GM10248 (cell line): Measurements from ENCODE around the gene NTSR1.

Experiments used
- CTCF ChIA-PET: fragments of 300-600 bp; sonication (Branson Sonifier 250); formaldehyde crosslinking; extraction: SDS; loops from one replicate; lab custom pipeline; 2021; ENCODE audit warnings: antibody characterized with exemption; lab: Yijun Ruan, JAX
- POLR2A ChIA-PET: fragments of 350-650 bp; sonication (Branson Sonifier 250); formaldehyde crosslinking; extraction: SDS; loops from one replicate; lab custom pipeline; 2020; ENCODE audit warnings: antibody characterized with exemption; lab: Yijun Ruan, JAX
- DNase-seq: peaks from one replicate; pipeline ENCODE4 v3.0.0; 2012; ENCODE audit errors: extremely low spot score
- TF ChIP-seq, protein P1 (sequence below): IDR thresholded peaks from 2 replicates; pipeline ENCODE4 v1.5.1; 2012; ENCODE audit warnings: mild to moderate bottlenecking, low read depth; ENCODE audit errors: extremely low read depth, missing control alignments, control extremely low read depth

Gene NTSR1

DNA sequence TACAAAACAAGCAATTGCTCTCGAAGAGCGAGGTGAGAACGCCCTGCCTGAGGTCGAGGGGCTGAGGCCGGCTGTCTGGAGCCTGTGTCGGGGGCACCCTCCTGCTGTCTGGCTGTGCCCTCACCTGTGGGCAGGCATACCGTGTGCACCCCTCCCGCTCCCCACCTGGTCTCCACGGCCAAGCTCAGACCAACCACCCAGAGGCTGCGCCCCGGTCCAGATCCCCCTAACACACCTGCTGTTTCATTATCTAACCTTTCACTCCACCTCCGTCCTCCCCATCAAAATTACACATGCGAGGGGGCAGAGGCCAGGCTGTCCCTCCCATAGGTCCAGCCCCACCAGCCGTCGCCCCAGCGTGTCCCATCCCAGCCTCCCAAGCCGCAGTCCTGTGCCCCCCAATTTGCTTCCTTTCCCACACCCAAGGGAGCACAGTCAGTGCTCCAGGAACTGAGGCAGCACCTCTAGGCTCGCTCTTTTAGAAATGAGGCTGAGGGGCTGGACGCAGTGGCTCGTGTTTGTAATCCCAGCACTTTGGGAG is 35.2 kb downstream of the NTSR1 start:
- no peak for DNase-seq
- TF ChIP-seq, protein P1, sequence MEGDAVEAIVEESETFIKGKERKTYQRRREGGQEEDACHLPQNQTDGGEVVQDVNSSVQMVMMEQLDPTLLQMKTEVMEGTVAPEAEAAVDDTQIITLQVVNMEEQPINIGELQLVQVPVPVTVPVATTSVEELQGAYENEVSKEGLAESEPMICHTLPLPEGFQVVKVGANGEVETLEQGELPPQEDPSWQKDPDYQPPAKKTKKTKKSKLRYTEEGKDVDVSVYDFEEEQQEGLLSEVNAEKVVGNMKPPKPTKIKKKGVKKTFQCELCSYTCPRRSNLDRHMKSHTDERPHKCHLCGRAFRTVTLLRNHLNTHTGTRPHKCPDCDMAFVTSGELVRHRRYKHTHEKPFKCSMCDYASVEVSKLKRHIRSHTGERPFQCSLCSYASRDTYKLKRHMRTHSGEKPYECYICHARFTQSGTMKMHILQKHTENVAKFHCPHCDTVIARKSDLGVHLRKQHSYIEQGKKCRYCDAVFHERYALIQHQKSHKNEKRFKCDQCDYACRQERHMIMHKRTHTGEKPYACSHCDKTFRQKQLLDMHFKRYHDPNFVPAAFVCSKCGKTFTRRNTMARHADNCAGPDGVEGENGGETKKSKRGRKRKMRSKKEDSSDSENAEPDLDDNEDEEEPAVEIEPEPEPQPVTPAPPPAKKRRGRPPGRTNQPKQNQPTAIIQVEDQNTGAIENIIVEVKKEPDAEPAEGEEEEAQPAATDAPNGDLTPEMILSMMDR = no peak
- ChIA-PET CTCF (interaction anchor here (1.3 kb wide), 1 partner anchor 8 kb away, joined by 3 read pairs; no protein-coding TSS in a partner anchor), POLR2A (no interaction called here)

GRCh38 chr20:62744741-62745191 is 36.1 kb downstream of the NTSR1 start:
- no peak for DNase-seq
- ChIA-PET POLR2A (interaction anchor here (0.5 kb wide), 1 partner anchor 286 kb away, joined by 4 read pairs; no protein-coding TSS in a partner anchor), CTCF (interaction anchor here (1.3 kb wide), 1 partner anchor 9 kb away, joined by 3 read pairs; no protein-coding TSS in a partner anchor)
- TF ChIP-seq, protein P1 = no peak

DNA sequence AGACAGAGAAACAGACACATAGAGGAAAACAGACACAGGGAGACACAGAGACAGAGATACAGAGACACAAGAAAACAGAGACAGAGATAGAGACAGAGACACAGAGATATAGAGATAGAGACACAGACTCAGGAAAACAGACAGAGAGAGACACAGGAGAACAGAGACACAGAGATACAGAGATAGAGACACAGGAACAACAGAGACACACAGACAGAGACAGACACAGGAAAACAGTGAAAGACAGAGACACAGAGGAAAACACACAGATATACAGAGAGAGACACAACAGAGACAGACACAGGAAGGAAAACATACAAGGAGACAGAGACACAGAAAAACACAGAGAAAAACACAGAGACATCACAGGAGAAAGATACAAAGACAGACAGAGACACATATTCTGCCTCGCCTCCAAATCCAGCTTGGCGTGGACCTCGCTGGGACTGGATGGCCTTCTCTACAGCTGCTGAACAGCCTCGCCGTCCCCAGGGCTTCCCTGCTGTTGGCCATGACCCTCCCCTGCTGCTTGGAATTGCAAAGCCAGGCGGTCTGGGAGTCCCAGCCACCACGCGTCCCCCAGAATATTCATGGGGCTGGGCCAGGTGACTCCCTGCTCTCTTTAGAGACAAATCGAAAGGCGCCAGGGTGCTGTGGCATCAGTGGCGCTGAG is 36.8 kb downstream of the NTSR1 start:
- POLR2A ChIA-PET = no interaction called here
- CTCF ChIA-PET = interaction anchor here (1.2 to 1.3 kb wide), 2 partner anchors 9 to 46 kb away, joined by 3 to 5 read pairs; no protein-coding TSS in a partner anchor
- no peak for DNase-seq
- TF ChIP-seq, protein P1 = no peak

DNA sequence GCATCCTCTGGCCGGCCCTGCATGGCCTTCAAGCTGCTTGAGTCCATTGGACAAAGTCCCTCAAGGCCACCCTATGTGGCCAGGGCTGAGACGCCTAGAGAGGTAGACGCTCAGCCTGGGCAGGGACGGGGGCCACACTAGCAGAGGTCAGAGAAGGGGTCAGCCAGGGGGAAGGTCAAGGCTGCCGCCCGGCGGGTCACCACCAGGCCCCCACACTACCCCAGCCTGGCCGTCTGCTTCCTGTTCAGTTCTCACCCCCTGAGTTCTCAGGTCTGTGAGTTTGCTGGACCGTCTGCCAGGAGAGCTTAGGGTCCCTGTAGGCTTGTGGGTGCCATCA is 37.3 kb downstream of the NTSR1 start:
- no peak for DNase-seq
- TF ChIP-seq, protein P1 = no peak
- POLR2A ChIA-PET = no interaction called here
- CTCF ChIA-PET = interaction anchor here (1.2 kb wide), 1 partner anchor 46 kb away, joined by 5 read pairs; no protein-coding TSS in a partner anchor

- TF ChIP-seq, protein P1 = no peak
- DNase-seq = no peak
- POLR2A ChIA-PET = no interaction called here
- CTCF ChIA-PET = no interaction called here
These were observed 39.7 kb downstream of the NTSR1 start for GRCh38 chr20:62748311-62748710.

DNA sequence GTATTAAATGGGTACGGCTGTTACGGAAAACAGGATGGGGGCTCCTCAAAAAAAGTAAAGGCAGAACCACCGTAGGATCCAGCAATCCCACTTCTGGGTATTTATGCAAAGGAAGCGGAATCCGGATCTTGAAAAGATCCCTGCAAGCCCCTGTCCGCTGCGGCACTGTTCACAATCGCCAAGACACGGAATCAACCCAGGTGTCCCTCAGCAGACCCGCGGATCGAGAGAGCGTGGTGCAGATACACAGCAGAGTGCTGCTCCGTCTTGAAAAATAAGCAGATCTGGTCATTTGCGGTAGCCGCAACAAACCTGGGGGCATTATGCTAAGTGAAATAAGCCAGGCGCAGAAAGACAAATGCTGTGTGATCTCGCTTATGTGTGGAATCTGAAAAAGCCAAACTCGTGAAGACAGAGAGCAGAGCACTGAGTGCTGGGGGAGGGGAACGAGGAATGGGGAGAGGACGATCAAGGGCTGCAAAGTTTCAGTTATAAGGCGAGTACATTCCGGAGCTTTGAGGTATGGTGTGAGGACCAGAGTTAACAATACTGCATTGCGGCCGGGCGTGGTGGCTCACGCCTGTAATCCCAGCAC is 41.3 kb downstream of the NTSR1 start:
- POLR2A ChIA-PET = no interaction called here

More for the DNA sequence above, 41.3 kb downstream of the NTSR1 start:
- CTCF ChIA-PET = no interaction called here
- TF ChIP-seq, protein P1 = no peak
- no peak for DNase-seq
